Calu3 (cell line): ENCODE measurements around the gene MOB3B. TPM values are rescaled to one million over a fixed set of nuclear protein-coding genes. Genes with fewer than 3 reads are reported as not detected.
A peak's percentile ranks its signal among the peaks of the same experiment; 100 is the strongest.

Experiments used
- Bru-seq: library from RNA; stranded (reverse); fragments of 400-500 nt; gene quantifications from one replicate; lab custom pipeline; 2021; lab: Mats Ljungman, UMichigan
- BruChase-seq, 2 experiments: library from RNA; stranded (reverse); fragments of 400-500 nt; gene quantifications; one replicate each; lab custom pipeline; 2021; lab: Mats Ljungman, UMichigan
- BruUV-seq: library from RNA; stranded (reverse); fragments of 400-500 nt; replicated peaks from 2 replicates; lab custom pipeline; 2021; lab: Mats Ljungman, UMichigan
- CTCF ChIA-PET: fragments of 300-600 bp; sonication (Branson Sonifier 250); formaldehyde crosslinking; loops from one replicate; lab custom pipeline; 2022; ENCODE audit warnings: antibody characterized with exemption; lab: Charles Lee
- DNase-seq: peaks from one replicate; pipeline ENCODE4 v3.0.0; 2022
- H3K27ac Mint-ChIP-seq: one replicate; pipeline ENCODE4 v1.8.0; 2022; ENCODE audit warnings: mixed read lengths; ENCODE audit not compliant: unreplicated experiment
- H3K27me3 Mint-ChIP-seq: one replicate; pipeline ENCODE4 v1.8.0; 2022; ENCODE audit warnings: mixed read lengths; ENCODE audit not compliant: unreplicated experiment
- H3K36me3 Mint-ChIP-seq: one replicate; pipeline ENCODE4 v1.8.0; 2022; ENCODE audit warnings: mild to moderate bottlenecking, moderate library complexity, mixed read lengths; ENCODE audit not compliant: insufficient read depth, unreplicated experiment
- H3K4me1 Mint-ChIP-seq: one replicate; pipeline ENCODE4 v1.8.0; 2022; ENCODE audit warnings: mild to moderate bottlenecking, low read depth, mixed read lengths; ENCODE audit not compliant: unreplicated experiment
- H3K4me3 Mint-ChIP-seq: one replicate; pipeline ENCODE4 v1.8.0; 2022; ENCODE audit warnings: mild to moderate bottlenecking, low read depth, moderate library complexity, mixed read lengths; ENCODE audit not compliant: unreplicated experiment
- H3K9me3 Mint-ChIP-seq: one replicate; pipeline ENCODE4 v1.8.0; 2022; ENCODE audit warnings: low read depth, mixed read lengths; ENCODE audit not compliant: unreplicated experiment
- intact Hi-C: fragments of 100-400 bp; cut with micrococcal nuclease; formaldehyde crosslinking; loops from one replicate; pipeline ENCODE4 v1.10.0; 2022; ENCODE audit not compliant: unreplicated experiment
- long read RNA-seq: library from polyadenylated mRNA; stranded (forward); transcript quantifications from one replicate; pipeline ENCODE4 v2.0.0, GENCODE V29; 2022
- total RNA-seq: library from RNA; stranded (reverse); gene quantifications from 2 replicates; pipeline ENCODE4 v1.2.3, GENCODE V29; 2022
- TF ChIP-seq, protein P1 (sequence below): fragments of 200-600 bp; IDR thresholded peaks from one replicate; pipeline ENCODE4 v1.8.0; 2022; ENCODE audit warnings: antibody characterized with exemption; ENCODE audit not compliant: unreplicated experiment

Gene MOB3B
- 7.6 and 10.8 TPM in 2 replicates for total RNA-seq
- percentile 66 among the genes with signal in this experiment for Bru-seq, nascent RNA
- BruChase-seq, experiment 1, labeled RNA remaining after a 6-hour chase, result percentile 54 among the genes with signal in this experiment
- BruChase-seq, experiment 2, labeled RNA remaining after a 2-hour chase, result percentile 46 among the genes with signal in this experiment
- long read RNA-seq, full-length matches to known transcripts, result 15 of 19 reads
- long read RNA-seq, partial matches to known transcripts, result 1 of 19 reads
- long read RNA-seq, other reads (novel, unspliced or antisense), result 3 of 19 reads

DNA sequence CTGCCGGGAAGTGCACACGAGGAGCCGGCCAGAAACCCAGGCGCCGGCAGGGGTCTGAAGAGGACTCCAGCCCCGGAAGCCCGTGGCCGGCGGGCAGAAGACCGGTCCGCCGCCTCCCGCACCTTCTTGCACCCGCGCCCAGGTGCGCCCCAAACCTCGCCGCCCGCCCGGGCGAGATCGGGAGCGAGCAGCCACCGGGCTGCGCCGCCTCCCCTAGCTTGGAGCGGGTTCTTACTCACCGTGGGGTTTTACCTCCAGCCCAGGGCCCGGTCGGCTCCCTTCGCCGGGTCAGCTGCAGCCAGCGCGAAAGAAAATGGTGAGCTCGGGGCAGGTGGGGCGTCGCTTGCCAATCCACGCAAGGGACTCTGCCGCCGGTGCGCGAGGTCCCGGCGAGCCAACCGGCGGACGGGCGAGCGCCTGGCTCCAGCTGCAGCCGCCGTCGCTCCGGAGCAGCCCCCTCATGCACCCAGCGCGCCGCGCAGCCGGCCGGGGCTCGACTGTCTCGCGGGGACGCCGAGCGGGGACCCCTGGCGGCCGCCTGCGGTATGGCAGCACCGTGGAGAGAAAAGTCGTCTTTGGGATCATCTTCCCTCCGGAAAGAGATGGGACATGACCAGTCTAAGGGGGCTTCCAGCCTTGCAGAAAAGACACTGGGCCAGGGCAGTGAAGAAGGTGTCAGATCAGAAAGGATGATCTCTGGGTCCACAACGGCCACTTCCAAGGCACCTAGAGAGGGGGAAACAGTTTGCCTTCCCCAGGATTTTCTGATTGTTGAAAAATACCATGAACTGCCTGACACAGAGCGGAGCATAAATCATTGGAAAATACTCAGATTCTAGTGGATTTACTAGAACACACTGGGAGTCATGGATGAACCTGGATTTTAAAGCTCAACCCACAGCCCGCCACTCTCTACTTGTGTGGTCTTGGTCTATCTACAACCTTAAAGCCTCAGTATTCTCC, at the start of gene MOB3B:
Gene MOB3B, minus strand, starts transcription at position 499 of the 963 bp plus-strand sequence. CDS start 74,264 bp downstream, outside the sequence.
- DNase-seq, result peak; percentile 83
- Mint-ChIP-seq H3K27me3 (no peaks in the 10 kb centered on the region), H3K27ac (peak within 1 kb of the TSS; percentile 14), H3K9me3 (no peaks in the 10 kb centered on the region), H3K4me3 (peak within 1 kb of the TSS; percentile 81), H3K4me1 (peaks cover 3% of the 10 kb centered on the region), H3K36me3 (peaks cover 17% of the 10 kb centered on the region)
- no TSS peak for BruUV-seq
- CTCF ChIA-PET, result interaction anchor here (2.9 kb wide), 1 partner anchor 196 kb away, joined by 12 read pairs; no protein-coding TSS in a partner anchor
- TF ChIP-seq, protein P1, sequence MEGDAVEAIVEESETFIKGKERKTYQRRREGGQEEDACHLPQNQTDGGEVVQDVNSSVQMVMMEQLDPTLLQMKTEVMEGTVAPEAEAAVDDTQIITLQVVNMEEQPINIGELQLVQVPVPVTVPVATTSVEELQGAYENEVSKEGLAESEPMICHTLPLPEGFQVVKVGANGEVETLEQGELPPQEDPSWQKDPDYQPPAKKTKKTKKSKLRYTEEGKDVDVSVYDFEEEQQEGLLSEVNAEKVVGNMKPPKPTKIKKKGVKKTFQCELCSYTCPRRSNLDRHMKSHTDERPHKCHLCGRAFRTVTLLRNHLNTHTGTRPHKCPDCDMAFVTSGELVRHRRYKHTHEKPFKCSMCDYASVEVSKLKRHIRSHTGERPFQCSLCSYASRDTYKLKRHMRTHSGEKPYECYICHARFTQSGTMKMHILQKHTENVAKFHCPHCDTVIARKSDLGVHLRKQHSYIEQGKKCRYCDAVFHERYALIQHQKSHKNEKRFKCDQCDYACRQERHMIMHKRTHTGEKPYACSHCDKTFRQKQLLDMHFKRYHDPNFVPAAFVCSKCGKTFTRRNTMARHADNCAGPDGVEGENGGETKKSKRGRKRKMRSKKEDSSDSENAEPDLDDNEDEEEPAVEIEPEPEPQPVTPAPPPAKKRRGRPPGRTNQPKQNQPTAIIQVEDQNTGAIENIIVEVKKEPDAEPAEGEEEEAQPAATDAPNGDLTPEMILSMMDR, result peak; percentile 67
- intact Hi-C loops, result loop anchor here (1.0 to 2.0 kb wide), 2 partner anchors 145 to 196 kb away; no protein-coding TSS in a partner anchor

DNA sequence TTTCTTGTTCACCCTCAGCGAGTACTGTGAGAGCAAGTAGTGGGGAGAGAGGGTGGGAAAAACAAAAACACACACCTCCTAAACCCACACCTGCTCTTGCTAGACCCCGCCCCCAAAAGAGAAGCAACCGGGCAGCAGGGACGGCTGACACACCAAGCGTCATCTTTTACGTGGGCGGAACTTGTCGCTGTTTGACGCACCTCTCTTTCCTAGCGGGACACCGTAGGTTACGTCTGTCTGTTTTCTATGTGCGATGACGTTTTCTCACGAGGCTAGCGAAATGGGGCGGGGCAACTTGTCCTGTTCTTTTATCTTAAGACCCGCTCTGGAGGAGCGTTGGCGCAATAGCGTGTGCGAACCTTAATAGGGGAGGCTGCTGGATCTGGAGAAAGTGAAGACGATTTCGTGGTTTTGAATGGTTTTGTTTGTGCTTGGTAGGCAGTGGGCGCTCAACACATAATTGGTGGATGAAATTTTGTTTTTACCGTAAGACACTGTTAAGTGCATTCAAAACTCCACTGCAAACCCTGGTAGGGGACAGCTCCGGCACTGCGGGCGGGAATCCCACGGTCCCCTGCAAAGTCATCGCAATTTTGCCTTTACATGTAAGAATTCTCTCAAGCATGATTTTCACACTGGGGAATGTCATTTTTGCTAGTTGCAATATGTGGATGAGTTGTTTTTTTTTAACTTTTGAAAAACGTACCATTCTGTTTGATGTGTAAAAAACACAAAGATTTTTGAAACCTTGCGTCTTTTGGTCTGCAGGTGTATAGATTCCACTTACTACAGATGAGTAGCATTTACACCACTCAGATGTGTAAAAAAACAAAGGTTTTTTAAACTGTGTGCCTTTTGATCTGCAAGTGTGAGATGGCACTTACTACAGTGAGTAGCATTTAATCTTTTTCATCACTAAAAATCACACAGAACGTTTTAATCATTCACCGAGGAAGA, 44.3 kb upstream of the MOB3B start:
- Mint-ChIP-seq H3K4me1 (no peaks in the 10 kb centered on the region), H3K9me3 (peaks cover 7% of the 10 kb centered on the region), H3K36me3 (peaks cover 27% of the 10 kb centered on the region), H3K27me3 (no peaks in the 10 kb centered on the region), H3K4me3 (peak overlapping the region; percentile 91), H3K27ac (peak overlapping the region; percentile 100)
- CTCF ChIA-PET, result no interaction called here
- BruUV-seq, result TSS peak; percentile 98
- intact Hi-C loops, result no loop called here
- peak; percentile 89 for DNase-seq
- TF ChIP-seq, protein P1, result no peak

DNA sequence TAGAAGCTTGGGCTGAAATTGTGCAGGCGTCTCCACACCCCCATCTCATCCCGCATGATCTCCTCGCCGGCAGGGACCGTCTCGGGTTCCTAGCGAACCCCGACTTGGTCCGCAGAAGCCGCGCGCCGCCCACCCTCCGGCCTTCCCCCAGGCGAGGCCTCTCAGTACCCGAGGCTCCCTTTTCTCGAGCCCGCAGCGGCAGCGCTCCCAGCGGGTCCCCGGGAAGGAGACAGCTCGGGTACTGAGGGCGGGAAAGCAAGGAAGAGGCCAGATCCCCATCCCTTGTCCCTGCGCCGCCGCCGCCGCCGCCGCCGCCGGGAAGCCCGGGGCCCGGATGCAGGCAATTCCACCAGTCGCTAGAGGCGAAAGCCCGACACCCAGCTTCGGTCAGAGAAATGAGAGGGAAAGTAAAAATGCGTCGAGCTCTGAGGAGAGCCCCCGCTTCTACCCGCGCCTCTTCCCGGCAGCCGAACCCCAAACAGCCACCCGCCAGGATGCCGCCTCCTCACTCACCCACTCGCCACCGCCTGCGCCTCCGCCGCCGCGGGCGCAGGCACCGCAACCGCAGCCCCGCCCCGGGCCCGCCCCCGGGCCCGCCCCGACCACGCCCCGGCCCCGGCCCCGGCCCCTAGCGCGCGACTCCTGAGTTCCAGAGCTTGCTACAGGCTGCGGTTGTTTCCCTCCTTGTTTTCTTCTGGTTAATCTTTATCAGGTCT, 43.5 kb upstream of the MOB3B start, which contains the start of gene C9orf72:
Gene C9orf72, minus strand, starts transcription at position 564 of the 716 bp plus-strand sequence. CDS start 6,361 bp downstream, outside the sequence.
- intact Hi-C loops, result no loop called here
- peak within 1 kb of the TSS; percentile 91 for H3K4me3 Mint-ChIP-seq
- peak; percentile 73 for DNase-seq

More for the DNA sequence above, 43.5 kb upstream of the MOB3B start, which contains the start of gene C9orf72:
- Mint-ChIP-seq H3K27me3 (no peaks in the 10 kb centered on the region), H3K9me3 (peaks cover 2% of the 10 kb centered on the region), H3K27ac (peak within 1 kb of the TSS; percentile 100), H3K4me1 (no peaks in the 10 kb centered on the region), H3K36me3 (peaks cover 27% of the 10 kb centered on the region)
- BruUV-seq, result no TSS peak
- CTCF ChIA-PET, result no interaction called here
- TF ChIP-seq, protein P1, result no peak
